ENCODE data around the gene CDC42EP5.
"Not testable (repeated sequence)": the region's sequence is repeated elsewhere in the genome, so short reads cannot be mapped to it uniquely, and the experiment has no call there.

Gene CDC42EP5

GRCh38 chr19:54448774-54449700 lies 24.1 kb downstream of the CDC42EP5 start, which contains the start of gene LENG8:
LENG8 (plus strand) TSS chr19:54449199; CDS start chr19:54451345, 2,146 bp downstream.
- peak; percentile 100 for DNase-seq (ENCODE audit: extremely low read depth, insufficient read length)
- TF ChIP-seq, protein P1, sequence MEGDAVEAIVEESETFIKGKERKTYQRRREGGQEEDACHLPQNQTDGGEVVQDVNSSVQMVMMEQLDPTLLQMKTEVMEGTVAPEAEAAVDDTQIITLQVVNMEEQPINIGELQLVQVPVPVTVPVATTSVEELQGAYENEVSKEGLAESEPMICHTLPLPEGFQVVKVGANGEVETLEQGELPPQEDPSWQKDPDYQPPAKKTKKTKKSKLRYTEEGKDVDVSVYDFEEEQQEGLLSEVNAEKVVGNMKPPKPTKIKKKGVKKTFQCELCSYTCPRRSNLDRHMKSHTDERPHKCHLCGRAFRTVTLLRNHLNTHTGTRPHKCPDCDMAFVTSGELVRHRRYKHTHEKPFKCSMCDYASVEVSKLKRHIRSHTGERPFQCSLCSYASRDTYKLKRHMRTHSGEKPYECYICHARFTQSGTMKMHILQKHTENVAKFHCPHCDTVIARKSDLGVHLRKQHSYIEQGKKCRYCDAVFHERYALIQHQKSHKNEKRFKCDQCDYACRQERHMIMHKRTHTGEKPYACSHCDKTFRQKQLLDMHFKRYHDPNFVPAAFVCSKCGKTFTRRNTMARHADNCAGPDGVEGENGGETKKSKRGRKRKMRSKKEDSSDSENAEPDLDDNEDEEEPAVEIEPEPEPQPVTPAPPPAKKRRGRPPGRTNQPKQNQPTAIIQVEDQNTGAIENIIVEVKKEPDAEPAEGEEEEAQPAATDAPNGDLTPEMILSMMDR (IDR thresholded peaks at IDR 0.05; ENCODE audit: insufficient read depth, low read length, poor library complexity, severe bottlenecking) = no peak
- H3K4me3 ChIP-seq (replicated peaks; ENCODE audit: low read depth, low read length) = peak within 1 kb of the TSS; percentile 99
- no peaks in the 10 kb centered on the region for H3K27me3 ChIP-seq (replicated peaks; ENCODE audit: control insufficient read depth, insufficient read depth, low read length)
- peaks cover 30% of the 10 kb centered on the region for H3K36me3 ChIP-seq (ENCODE audit: control insufficient read depth, insufficient read depth, low read length)

DNA sequence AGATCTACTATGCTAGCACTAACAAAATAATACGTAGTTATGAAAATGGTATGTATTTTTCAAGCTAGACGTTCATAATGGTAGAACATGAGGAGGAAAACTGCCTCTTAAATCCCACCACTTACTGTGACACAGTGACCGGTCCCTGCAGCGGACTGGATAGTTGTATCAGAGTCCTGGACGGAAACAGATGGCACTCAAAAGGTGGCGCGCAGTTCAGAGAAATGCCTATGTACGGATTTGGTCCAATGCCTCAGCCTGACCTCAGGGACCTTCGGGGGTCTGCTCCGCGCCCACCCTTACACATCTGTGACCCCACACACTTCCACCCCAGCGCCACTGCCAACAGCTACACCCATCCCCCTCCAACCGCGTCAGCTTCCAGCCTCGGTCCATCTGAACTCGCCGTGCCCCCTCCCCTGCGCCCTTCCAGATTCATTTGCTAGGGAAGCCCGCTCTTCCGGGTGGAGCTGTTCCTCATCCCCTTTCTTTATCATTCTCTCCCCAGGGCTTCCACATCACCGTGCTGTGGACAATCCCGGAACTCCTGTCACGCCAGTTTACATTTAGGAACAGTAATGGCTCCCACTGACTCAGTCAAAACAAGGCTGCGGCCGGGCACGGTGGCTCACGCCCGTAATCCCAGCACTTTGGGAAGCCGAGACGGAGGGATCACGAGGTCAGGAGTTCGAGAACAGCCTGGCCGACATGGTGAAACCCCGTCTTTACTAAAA lies 24.9 kb downstream of the CDC42EP5 start:
- no peaks in the 10 kb centered on the region for H3K27me3 ChIP-seq (replicated peaks; ENCODE audit: control insufficient read depth, insufficient read depth, low read length)
- peaks cover 22% of the 10 kb centered on the region for H3K36me3 ChIP-seq (ENCODE audit: control insufficient read depth, insufficient read depth, low read length)
- peak; percentile 57 for DNase-seq (ENCODE audit: extremely low read depth, insufficient read length)
- peak overlapping the region; percentile 99 for H3K4me3 ChIP-seq (replicated peaks; ENCODE audit: low read depth, low read length)
- TF ChIP-seq, protein P1 (IDR thresholded peaks at IDR 0.05; ENCODE audit: insufficient read depth, low read length, poor library complexity, severe bottlenecking) = no peak

DNA sequence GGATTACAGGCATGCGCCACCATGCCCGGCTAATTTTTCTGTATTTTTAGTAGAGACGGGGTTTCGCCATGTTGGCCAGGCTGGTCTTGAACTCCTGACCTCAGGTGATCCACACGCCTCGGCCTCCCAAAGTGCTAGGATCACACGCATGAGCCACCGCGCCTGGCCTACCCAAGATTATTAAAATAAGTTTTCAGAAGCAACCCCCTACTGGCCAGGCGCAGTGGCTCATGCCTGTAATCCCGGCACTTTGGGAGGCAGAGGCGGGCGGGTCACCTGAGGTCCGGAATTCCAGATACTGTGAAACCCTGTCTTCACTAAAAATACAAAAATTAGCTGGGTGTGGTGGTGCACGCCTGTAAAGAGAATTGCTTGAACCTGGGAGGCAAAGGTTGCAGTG lies 26.7 kb downstream of the CDC42EP5 start:
- not testable (repeated sequence) for H3K36me3 ChIP-seq (ENCODE audit: control insufficient read depth, insufficient read depth, low read length); H3K4me3 ChIP-seq (replicated peaks; ENCODE audit: low read depth, low read length); DNase-seq (ENCODE audit: extremely low read depth, insufficient read length)

GRCh38 chr19:54444737-54445136 lies 28.4 kb downstream of the CDC42EP5 start:
- Histone ChIP-seq H3K4me3 (replicated peaks; ENCODE audit: low read depth, low read length) (no peak overlapping the region), H3K27me3 (replicated peaks; ENCODE audit: control insufficient read depth, insufficient read depth, low read length) (no peaks in the 10 kb centered on the region), H3K36me3 (ENCODE audit: control insufficient read depth, insufficient read depth, low read length) (peaks cover 6% of the 10 kb centered on the region)
- DNase-seq (ENCODE audit: extremely low read depth, insufficient read length) = no peak
- TF ChIP-seq, protein P1 (IDR thresholded peaks at IDR 0.05; ENCODE audit: insufficient read depth, low read length, poor library complexity, severe bottlenecking) = no peak

More for the DNA sequence above, 26.7 kb downstream of the CDC42EP5 start:
- not testable (repeated sequence) for H3K27me3 ChIP-seq (replicated peaks; ENCODE audit: control insufficient read depth, insufficient read depth, low read length)

DNA sequence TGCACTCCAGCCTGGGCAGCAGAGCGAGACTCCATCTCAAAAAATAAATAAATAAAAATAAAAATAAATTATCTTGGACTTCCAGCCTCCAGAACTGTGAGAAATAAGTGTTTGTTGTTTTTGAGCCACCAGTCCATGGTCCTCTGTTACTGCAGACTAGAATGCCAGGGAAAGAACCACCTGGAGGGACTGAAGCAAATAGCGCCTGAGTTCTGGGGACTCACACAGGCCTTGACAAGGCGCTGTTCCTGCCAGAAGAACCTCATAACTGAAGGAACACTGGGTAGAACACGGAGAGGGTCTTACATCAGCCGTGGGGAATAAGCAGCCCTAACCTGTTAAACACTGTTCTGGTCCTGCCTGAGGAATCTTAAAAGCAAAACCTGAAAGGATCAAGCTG lies 32.5 kb downstream of the CDC42EP5 start:
- TF ChIP-seq, protein P1 (IDR thresholded peaks at IDR 0.05; ENCODE audit: insufficient read depth, low read length, poor library complexity, severe bottlenecking) = no peak
- no peak for DNase-seq (ENCODE audit: extremely low read depth, insufficient read length)
- H3K4me3 ChIP-seq (replicated peaks; ENCODE audit: low read depth, low read length) = no peak overlapping the region

More for the DNA sequence above, 32.5 kb downstream of the CDC42EP5 start:
- Histone ChIP-seq H3K36me3 (ENCODE audit: control insufficient read depth, insufficient read depth, low read length) (peaks cover 6% of the 10 kb centered on the region), H3K27me3 (replicated peaks; ENCODE audit: control insufficient read depth, insufficient read depth, low read length) (no peaks in the 10 kb centered on the region)

Data from GM06990 (cell line).